Parathyroid adenoma (tissue), 2 donors: Measurements from ENCODE around the gene KRTAP5-6.

Source experiments
- H2AFZ ChIP-seq: fragments of 300-600 bp; sonication (generic); one replicate; pipeline ENCODE4 v1.7.0; 2017; ENCODE audit warnings: antibody characterized with exemption, mild to moderate bottlenecking
- H3K27ac ChIP-seq: fragments of 300-600 bp; sonication (generic); one replicate; pipeline ENCODE4 v1.7.0; 2017
- H3K27me3 ChIP-seq: fragments of 300-600 bp; sonication (generic); one replicate; pipeline ENCODE4 v1.7.0; 2017; ENCODE audit warnings: low read length; ENCODE audit not compliant: control insufficient read depth, insufficient read depth
- H3K36me3 ChIP-seq: fragments of 300-600 bp; sonication (generic); one replicate; pipeline ENCODE4 v1.7.0; 2017; ENCODE audit warnings: low read length; ENCODE audit not compliant: control insufficient read depth, insufficient read depth
- H3K4me1 ChIP-seq: fragments of 300-600 bp; sonication (generic); one replicate; pipeline ENCODE4 v1.7.0; 2017; ENCODE audit warnings: control low read depth
- H3K4me2 ChIP-seq: fragments of 300-600 bp; sonication (generic); one replicate; pipeline ENCODE4 v1.7.0; 2017; ENCODE audit warnings: low read length
- H3K4me3 ChIP-seq: fragments of 300-600 bp; sonication (generic); one replicate; pipeline ENCODE4 v1.7.0; 2017; ENCODE audit warnings: low read depth, low read length
- H3K79me2 ChIP-seq: fragments of 300-600 bp; sonication (generic); one replicate; pipeline ENCODE4 v1.7.0; 2017; ENCODE audit warnings: control low read depth
- H3K9ac ChIP-seq: fragments of 300-600 bp; sonication (generic); one replicate; pipeline ENCODE4 v1.7.0; 2017; ENCODE audit warnings: mild to moderate bottlenecking
- H3K9me3 ChIP-seq: fragments of 300-600 bp; sonication (generic); one replicate; pipeline ENCODE4 v1.7.0; 2017; ENCODE audit warnings: low read length; ENCODE audit not compliant: control insufficient read depth
- TF ChIP-seq, protein P1 (sequence below): fragments of 300-600 bp; sonication (generic); IDR thresholded peaks from one replicate; pipeline ENCODE4 v1.7.0; 2017; ENCODE audit warnings: antibody characterized with exemption, mild to moderate bottlenecking
- donor health status: primary hyperparathyroidism.

KRTAP5-6 gene

DNA sequence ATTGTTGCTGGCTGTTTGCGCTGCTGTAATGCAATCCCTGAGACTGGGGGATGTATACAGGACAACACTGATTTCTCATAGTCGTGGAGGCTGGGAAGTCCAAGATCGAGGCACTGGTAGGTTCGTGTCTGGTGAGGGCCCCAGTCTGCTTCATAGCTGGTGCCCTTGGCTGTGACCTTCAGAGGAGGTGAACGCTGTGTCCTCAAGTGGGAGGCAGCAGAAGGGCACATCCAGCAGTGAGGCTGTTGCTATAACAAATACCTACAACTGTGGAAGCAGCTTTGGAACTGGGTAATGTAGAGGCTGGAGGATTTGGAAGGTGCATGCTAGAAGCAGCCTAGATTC is 46.1 kb upstream of the KRTAP5-6 start:
- H3K79me2 ChIP-seq = no peaks in the 10 kb centered on the region
- no peak overlapping the region for H3K4me3 ChIP-seq
- H3K36me3 ChIP-seq = no peaks in the 10 kb centered on the region
- H2AFZ ChIP-seq = no peak overlapping the region
- H3K4me2 ChIP-seq = no peak overlapping the region
- no peak overlapping the region for H3K27ac ChIP-seq
- no peaks in the 10 kb centered on the region for H3K27me3 ChIP-seq
- no peak overlapping the region for H3K9ac ChIP-seq
- TF ChIP-seq, protein P1, sequence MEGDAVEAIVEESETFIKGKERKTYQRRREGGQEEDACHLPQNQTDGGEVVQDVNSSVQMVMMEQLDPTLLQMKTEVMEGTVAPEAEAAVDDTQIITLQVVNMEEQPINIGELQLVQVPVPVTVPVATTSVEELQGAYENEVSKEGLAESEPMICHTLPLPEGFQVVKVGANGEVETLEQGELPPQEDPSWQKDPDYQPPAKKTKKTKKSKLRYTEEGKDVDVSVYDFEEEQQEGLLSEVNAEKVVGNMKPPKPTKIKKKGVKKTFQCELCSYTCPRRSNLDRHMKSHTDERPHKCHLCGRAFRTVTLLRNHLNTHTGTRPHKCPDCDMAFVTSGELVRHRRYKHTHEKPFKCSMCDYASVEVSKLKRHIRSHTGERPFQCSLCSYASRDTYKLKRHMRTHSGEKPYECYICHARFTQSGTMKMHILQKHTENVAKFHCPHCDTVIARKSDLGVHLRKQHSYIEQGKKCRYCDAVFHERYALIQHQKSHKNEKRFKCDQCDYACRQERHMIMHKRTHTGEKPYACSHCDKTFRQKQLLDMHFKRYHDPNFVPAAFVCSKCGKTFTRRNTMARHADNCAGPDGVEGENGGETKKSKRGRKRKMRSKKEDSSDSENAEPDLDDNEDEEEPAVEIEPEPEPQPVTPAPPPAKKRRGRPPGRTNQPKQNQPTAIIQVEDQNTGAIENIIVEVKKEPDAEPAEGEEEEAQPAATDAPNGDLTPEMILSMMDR = no peak
- H3K9me3 ChIP-seq = no peaks in the 10 kb centered on the region
- no peaks in the 10 kb centered on the region for H3K4me1 ChIP-seq

DNA sequence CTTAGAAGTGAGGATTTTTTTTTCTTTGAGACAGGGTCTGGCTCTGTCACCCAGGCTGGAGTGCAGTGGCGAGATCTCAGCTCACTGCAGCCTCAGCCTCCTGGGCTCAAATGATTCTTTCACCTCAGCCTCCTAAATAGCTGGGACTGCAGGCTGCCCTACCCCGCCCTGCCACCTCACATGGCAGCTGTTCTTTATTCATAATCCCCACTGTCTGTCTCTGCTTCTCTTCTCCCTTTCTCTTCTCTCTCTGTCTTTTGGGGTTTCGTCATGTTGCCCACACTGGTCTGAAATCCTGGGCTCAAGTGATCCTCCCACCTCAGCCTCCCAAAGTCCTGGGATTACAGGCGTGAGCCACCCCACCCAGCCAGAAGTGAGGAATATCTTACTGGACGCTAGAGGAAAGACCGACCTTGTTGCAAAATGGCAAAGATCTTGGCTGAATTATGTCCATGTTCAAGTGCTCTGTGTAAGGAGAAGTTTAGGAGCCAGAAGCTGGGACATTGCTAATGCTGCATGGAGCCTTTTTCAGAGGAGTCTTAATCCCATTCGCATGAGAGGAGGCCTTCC is 45.5 kb upstream of the KRTAP5-6 start:
- no peaks in the 10 kb centered on the region for H3K9me3 ChIP-seq
- H3K4me1 ChIP-seq = no peaks in the 10 kb centered on the region
- H3K27ac ChIP-seq = no peak overlapping the region
- no peaks in the 10 kb centered on the region for H3K36me3 ChIP-seq
- TF ChIP-seq, protein P1 = no peak
- H2AFZ ChIP-seq = no peak overlapping the region
- no peaks in the 10 kb centered on the region for H3K79me2 ChIP-seq
- H3K27me3 ChIP-seq = no peaks in the 10 kb centered on the region
- no peak overlapping the region for H3K4me3 ChIP-seq
- no peak overlapping the region for H3K9ac ChIP-seq
- no peak overlapping the region for H3K4me2 ChIP-seq

DNA sequence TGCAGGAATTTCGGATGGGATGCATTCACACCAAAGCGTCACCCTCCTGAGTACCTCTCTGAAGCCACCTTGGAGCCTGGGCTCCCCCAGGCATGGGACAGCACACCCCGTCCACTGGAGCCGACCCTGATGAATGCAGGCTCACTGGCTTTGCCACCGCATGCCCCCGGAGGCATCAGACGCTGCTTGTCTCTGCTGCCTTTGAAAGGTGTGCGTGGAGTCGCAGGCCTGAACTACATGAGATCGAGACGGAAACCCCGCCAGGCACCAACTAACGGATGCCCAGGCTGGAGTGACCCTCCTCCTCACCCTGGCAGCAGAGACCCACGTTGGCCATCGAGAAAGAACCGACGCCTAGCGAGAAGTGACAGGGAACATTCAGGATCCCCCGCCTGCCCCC is 45.0 kb upstream of the KRTAP5-6 start:
- Histone ChIP-seq H3K4me1 (no peaks in the 10 kb centered on the region), H3K4me3 (no peak overlapping the region), H3K79me2 (no peaks in the 10 kb centered on the region), H3K9ac (no peak overlapping the region), H2AFZ (no peak overlapping the region), H3K4me2 (no peak overlapping the region), H3K27ac (no peak overlapping the region), H3K36me3 (no peaks in the 10 kb centered on the region), H3K9me3 (no peaks in the 10 kb centered on the region), H3K27me3 (no peaks in the 10 kb centered on the region)
- TF ChIP-seq, protein P1 = no peak

DNA sequence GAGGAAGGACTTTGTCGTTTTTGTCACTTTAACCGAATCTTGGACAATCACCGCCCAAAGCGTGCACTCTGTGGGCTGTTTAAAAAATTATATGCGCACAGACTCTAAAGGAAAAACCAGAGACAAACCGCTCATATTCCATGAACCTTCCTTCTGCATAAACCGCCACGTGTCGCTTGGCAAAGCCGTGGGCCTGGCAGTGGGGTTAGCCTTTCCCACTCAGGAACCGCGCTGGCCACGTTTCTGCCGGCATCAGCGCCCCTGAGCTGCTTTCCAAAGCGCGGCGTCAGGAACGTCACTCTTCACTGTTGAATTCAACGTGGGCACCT is 44.6 kb upstream of the KRTAP5-6 start:
- Histone ChIP-seq H3K27me3 (no peaks in the 10 kb centered on the region), H2AFZ (no peak overlapping the region), H3K4me1 (no peaks in the 10 kb centered on the region), H3K79me2 (no peaks in the 10 kb centered on the region), H3K9me3 (no peaks in the 10 kb centered on the region), H3K36me3 (no peaks in the 10 kb centered on the region), H3K9ac (no peak overlapping the region), H3K27ac (no peak overlapping the region), H3K4me2 (no peak overlapping the region), H3K4me3 (no peak overlapping the region)
- TF ChIP-seq, protein P1 = no peak

DNA sequence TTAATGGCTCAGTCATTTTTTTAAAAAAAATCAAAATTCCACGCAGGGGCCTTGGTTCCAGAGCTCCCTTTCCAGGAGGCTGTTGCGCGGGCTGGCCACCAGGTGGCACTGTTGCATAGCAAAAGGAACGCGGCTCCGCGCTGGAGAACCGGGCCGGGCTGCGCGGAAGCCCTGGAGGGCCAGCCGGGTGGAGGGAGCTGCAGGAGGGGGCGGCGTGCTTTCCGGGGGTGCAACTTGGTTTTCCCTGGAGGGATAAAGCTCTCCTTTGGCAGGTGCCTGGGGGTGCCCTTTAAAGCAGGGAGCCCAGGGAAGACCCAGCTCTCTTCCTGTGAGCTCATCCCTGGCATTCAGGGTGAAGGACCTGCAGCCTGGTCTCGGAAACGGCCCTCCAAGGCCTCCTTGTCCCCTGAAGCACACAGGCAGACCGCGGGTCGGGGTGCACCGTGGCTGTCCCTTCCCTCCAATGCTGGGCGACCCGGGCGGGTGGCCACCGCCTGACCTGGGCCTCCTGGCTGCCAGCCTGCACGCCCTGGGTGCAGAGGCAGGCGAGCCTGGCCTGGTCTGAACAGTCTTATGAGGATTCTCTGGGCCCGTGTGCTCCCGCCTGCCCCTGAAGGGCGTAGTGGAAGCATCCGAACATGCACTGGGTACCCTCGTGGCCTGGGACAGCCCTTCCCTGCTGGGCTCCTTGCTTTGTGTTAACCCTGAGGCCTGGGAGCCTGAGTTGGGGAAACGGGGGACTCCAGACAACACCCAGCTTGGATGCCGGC is 44.0 kb upstream of the KRTAP5-6 start:
- Histone ChIP-seq H3K4me2 (no peak overlapping the region), H3K27ac (no peak overlapping the region), H2AFZ (no peak overlapping the region), H3K4me1 (no peaks in the 10 kb centered on the region), H3K79me2 (no peaks in the 10 kb centered on the region), H3K9me3 (no peaks in the 10 kb centered on the region), H3K27me3 (no peaks in the 10 kb centered on the region), H3K9ac (no peak overlapping the region), H3K36me3 (no peaks in the 10 kb centered on the region), H3K4me3 (no peak overlapping the region)
- TF ChIP-seq, protein P1 = peak; percentile 90
